SW480 (cell line): ENCODE results near the gene BACE2.
"Not testable (repeated sequence)": the region's sequence is repeated elsewhere in the genome, so short reads cannot be mapped to it uniquely, and the experiment has no call there.

ENCODE experiments used
- DNase-seq: peaks from one replicate; pipeline ENCODE4 v3.0.0-alpha.2; 2016; ENCODE audit warnings: low spot score

BACE2 gene

GRCh38 chr21:41215856-41216408, 48.0 kb downstream of the BACE2 start:
- DNase-seq: no peak

- DNase-seq: no peak
Measured at GRCh38 chr21:41216486-41216885, 48.5 kb downstream of the BACE2 start.

- DNase-seq: peak; percentile 63
Measured at GRCh38 chr21:41217671-41218385, 49.9 kb downstream of the BACE2 start.

GRCh38 chr21:41219498-41220207, 51.7 kb downstream of the BACE2 start:
- no peak for DNase-seq

- DNase-seq: no peak
Measured at GRCh38 chr21:41220208-41220733, 52.3 kb downstream of the BACE2 start.

- DNase-seq: no peak
Measured at GRCh38 chr21:41222247-41223068, 54.5 kb downstream of the BACE2 start.

GRCh38 chr21:41226853-41227252, 58.9 kb downstream of the BACE2 start:
- no peak for DNase-seq

GRCh38 chr21:41227357-41228005, 59.5 kb downstream of the BACE2 start:
- no peak for DNase-seq

- DNase-seq: no peak
Measured at GRCh38 chr21:41228006-41228370, 60.0 kb downstream of the BACE2 start.

- no peak for DNase-seq
Measured at GRCh38 chr21:41228492-41228891, 60.5 kb downstream of the BACE2 start.

- no peak for DNase-seq
Measured at GRCh38 chr21:41228958-41229357, 61.0 kb downstream of the BACE2 start.

GRCh38 chr21:41229509-41230248, 61.7 kb downstream of the BACE2 start:
- DNase-seq: no peak

GRCh38 chr21:41230497-41230896, 62.5 kb downstream of the BACE2 start:
- no peak for DNase-seq

GRCh38 chr21:41231060-41231459, 63.1 kb downstream of the BACE2 start:
- no peak for DNase-seq

- no peak for DNase-seq
Measured at GRCh38 chr21:41232013-41232412, 64.1 kb downstream of the BACE2 start.

GRCh38 chr21:41233916-41234315, 66.0 kb downstream of the BACE2 start:
- DNase-seq: no peak

GRCh38 chr21:41234569-41234968, 66.6 kb downstream of the BACE2 start:
- DNase-seq: no peak

GRCh38 chr21:41235201-41235600, 67.2 kb downstream of the BACE2 start:
- no peak for DNase-seq

GRCh38 chr21:41236352-41236973, 68.5 kb downstream of the BACE2 start:
- DNase-seq: no peak

GRCh38 chr21:41238081-41238796, 70.3 kb downstream of the BACE2 start:
- not testable (repeated sequence) for DNase-seq
